ENCODE measurements around the gene XPR1.

The XPR1 gene

GRCh38 chr1:180927348-180927747 is 295.5 kb downstream of the XPR1 start:
- no peak for DNase-seq (ENCODE audit: low read depth in 2 of 2, low spot score in 1 of 2)

GRCh38 chr1:180927841-180928240 is 296.0 kb downstream of the XPR1 start:
- DNase-seq (ENCODE audit: low read depth in 2 of 2, low spot score in 1 of 2) = no peak

GRCh38 chr1:180928331-180929230 is 296.8 kb downstream of the XPR1 start:
- DNase-seq (ENCODE audit: low read depth in 2 of 2, low spot score in 1 of 2) = no peak

- DNase-seq (ENCODE audit: low read depth in 2 of 2, low spot score in 1 of 2) = no peak
These were observed 297.6 kb downstream of the XPR1 start for GRCh38 chr1:180929389-180929788.

- no peak for DNase-seq (ENCODE audit: low read depth in 2 of 2, low spot score in 1 of 2)
These were observed 298.9 kb downstream of the XPR1 start for GRCh38 chr1:180930687-180931086.

GRCh38 chr1:180931529-180931928 is 299.7 kb downstream of the XPR1 start:
- DNase-seq (ENCODE audit: low read depth in 2 of 2, low spot score in 1 of 2) = no peak

- no peak for DNase-seq (ENCODE audit: low read depth in 2 of 2, low spot score in 1 of 2)
These were observed 300.6 kb downstream of the XPR1 start for GRCh38 chr1:180932378-180932777.

- no peak for DNase-seq (ENCODE audit: low read depth in 2 of 2, low spot score in 1 of 2)
These were observed 301.3 kb downstream of the XPR1 start for GRCh38 chr1:180933141-180933540.

- no peak for DNase-seq (ENCODE audit: low read depth in 2 of 2, low spot score in 1 of 2)
These were observed 302.7 kb downstream of the XPR1 start for GRCh38 chr1:180934563-180934962.

- no peak for DNase-seq (ENCODE audit: low read depth in 2 of 2, low spot score in 1 of 2)
These were observed 303.7 kb downstream of the XPR1 start for GRCh38 chr1:180935326-180936109.

- DNase-seq (ENCODE audit: low read depth in 2 of 2, low spot score in 1 of 2) = no peak
These were observed 304.5 kb downstream of the XPR1 start for GRCh38 chr1:180936110-180937011.

GRCh38 chr1:180937012-180937372 is 305.2 kb downstream of the XPR1 start:
- DNase-seq (ENCODE audit: low read depth in 2 of 2, low spot score in 1 of 2) = no peak

GRCh38 chr1:180937624-180938225 is 305.9 kb downstream of the XPR1 start:
- no peak for DNase-seq (ENCODE audit: low read depth in 2 of 2, low spot score in 1 of 2)

GRCh38 chr1:180939073-180939710 is 307.4 kb downstream of the XPR1 start:
- DNase-seq (ENCODE audit: low read depth in 2 of 2, low spot score in 1 of 2) = no peak

- no peak for DNase-seq (ENCODE audit: low read depth in 2 of 2, low spot score in 1 of 2)
These were observed 307.9 kb downstream of the XPR1 start for GRCh38 chr1:180939711-180940103.
